SJCRH30 (cell line): ENCODE data around the gene ADAMTSL5. TPM values are rescaled to one million over a fixed set of nuclear protein-coding genes. Genes with fewer than 3 reads are reported as not detected.
"Not testable (repeated sequence)": the region's sequence is repeated elsewhere in the genome, so short reads cannot be mapped to it uniquely, and the experiment has no call there.

Experiments used
- DNase-seq, 2 experiments: peaks; one replicate each; pipeline ENCODE4 v3.0.0-alpha.2; 2015 to 2020
- H3K27ac ChIP-seq: fragments of 250-450 bp; sonication (Bioruptor Pico); 2 replicates; pipeline ENCODE4 v1.5.1; 2020; ENCODE audit warnings: mild to moderate bottlenecking, moderate library complexity
- H3K27me3 ChIP-seq: fragments of 250-450 bp; sonication (Bioruptor Pico); 2 replicates; pipeline ENCODE4 v1.5.1; 2020; ENCODE audit warnings: mild to moderate bottlenecking, moderate library complexity
- H3K36me3 ChIP-seq: fragments of 250-450 bp; sonication (Bioruptor Pico); 2 replicates; pipeline ENCODE4 v1.5.1; 2020; ENCODE audit warnings: mild to moderate bottlenecking, moderate library complexity
- H3K4me1 ChIP-seq: fragments of 250-450 bp; sonication (Bioruptor Pico); 2 replicates; pipeline ENCODE4 v1.5.1; 2020; ENCODE audit warnings: mild to moderate bottlenecking, moderate library complexity
- H3K4me3 ChIP-seq: fragments of 250-450 bp; sonication (Bioruptor Pico); 2 replicates; pipeline ENCODE4 v1.5.1; 2020; ENCODE audit warnings: mild to moderate bottlenecking, moderate library complexity
- H3K9me3 ChIP-seq: fragments of 250-450 bp; sonication (Bioruptor Pico); replicated peaks from 2 replicates; pipeline ENCODE4 v1.5.1; 2020; ENCODE audit warnings: mild to moderate bottlenecking, moderate library complexity
- total RNA-seq: library from RNA; depleted of rRNA; stranded (reverse); fragments of >200 nt; shearing (Covaris generic); gene quantifications from 2 replicates; pipeline ENCODE4 v1.2.3, GENCODE V29; 2014

Gene ADAMTSL5
- total RNA-seq, 1 experiment from 2014 or later: 0.77 TPM

DNA sequence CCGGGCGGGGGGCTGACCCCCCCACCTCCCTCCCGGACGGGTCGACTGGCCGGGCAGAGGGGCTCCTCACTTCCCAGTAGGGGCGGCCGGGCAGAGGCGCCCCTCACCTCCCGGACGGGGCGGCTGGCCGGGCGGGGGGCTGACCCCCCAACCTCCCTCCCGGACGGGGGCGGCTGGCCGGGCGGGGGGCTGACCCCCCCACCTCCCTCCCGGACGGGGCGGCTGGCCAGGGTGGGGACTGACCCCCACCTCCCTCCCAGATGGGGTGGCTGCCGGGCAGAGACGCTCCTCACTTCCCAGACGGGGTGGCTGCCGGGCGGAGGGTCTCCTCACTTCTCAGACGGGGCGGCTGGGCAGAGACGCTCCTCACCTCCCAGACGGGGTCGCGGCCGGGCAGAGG is 13.6 kb downstream of the ADAMTSL5 start:
- not testable (repeated sequence) for H3K27ac ChIP-seq, H3K4me3 ChIP-seq, H3K9me3 ChIP-seq, DNase-seq, H3K36me3 ChIP-seq, H3K4me1 ChIP-seq
- H3K27me3 ChIP-seq: peaks cover 30% of the 10 kb centered on the region

DNA sequence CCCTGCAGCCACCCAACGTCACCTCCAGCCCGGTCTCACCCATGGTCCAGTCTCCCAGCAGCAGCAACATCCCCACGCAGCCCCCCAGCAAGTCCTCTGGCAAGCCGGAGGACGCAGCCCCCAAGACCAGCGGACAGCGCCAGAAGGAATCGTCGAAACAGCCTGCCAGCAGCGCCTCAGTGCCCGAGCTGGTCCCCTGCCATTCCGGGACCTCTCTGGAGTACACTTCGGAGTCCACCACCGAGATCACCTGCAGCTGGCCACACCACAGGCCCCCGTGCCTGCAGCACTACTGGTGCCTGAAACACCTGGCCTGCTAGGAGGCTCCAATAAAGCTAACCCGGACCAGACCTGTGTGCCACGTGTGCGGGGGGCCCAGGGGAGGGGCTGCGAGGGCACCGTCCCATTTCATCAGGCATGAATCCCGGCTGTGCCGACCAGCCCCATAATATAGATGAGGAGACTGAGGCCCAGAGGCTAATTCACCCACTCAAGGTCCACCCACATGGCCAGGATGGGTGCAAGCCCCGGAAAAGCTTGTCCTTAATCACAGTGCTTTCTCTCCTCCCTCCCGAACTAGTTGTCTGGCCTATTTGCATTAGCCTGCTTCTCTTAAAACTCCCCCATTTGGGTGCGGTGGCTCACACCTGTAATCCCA is 15.1 kb downstream of the ADAMTSL5 start:
- no peak overlapping the region for H3K27ac ChIP-seq
- H3K36me3 ChIP-seq: no peaks in the 10 kb centered on the region
- peaks cover 15% of the 10 kb centered on the region; the same call in 1 of the 2 replicates for H3K27me3 ChIP-seq
- no peak for DNase-seq
- no peaks in the 10 kb centered on the region for H3K9me3 ChIP-seq
- H3K4me3 ChIP-seq: no peak overlapping the region
- peaks cover 4% of the 10 kb centered on the region; the same call in 1 of the 2 replicates for H3K4me1 ChIP-seq

DNA sequence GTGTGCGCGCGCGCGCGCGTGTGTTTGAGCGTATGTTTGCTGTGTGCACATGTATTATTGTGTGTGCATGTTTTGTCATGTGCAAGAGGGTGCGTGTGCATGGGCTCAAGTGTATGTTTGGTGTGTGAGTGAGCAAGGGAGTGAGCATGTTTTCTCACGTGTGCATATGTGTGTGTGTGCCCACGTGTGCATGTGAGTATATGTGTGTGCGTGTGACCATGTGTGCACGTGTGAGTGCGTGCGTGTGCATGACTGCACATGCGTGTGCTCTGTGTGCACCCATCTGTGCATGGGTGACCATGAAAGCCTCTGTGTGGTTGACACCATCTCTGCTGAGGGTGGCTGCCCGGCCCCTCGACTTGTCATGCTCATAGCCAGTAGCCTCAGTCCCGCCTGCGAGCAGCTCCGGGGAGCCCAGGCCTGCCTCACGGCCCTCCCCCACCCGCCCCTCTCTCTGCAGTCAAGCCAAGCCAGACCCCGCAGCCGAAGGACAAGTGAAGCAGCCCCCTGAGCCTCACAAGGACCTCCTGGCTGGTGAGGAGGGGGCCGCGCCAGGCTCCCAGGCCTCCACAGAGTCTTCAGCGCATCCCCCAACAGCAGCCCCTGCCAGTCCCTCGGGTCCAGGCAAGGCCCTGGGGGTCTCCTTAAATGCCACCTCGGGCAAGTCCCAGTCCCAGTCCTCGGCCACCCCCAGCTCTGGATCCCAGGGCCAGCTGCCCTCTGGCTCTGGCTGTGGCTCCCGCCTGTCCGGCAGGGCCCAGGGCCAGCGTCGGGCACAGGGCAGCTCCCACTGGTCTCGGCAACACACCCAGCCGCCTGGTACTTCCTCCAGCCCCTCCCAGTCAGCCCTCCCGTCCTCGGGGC is 15.9 kb downstream of the ADAMTSL5 start:
- H3K27me3 ChIP-seq: peaks cover 8% of the 10 kb centered on the region; the same call in 1 of the 2 replicates
- H3K36me3 ChIP-seq: no peaks in the 10 kb centered on the region
- no peak overlapping the region for H3K4me3 ChIP-seq
- H3K27ac ChIP-seq: no peak overlapping the region
- DNase-seq: no peak
- H3K4me1 ChIP-seq: peaks cover 4% of the 10 kb centered on the region; the same call in 1 of the 2 replicates
- H3K9me3 ChIP-seq: no peaks in the 10 kb centered on the region

DNA sequence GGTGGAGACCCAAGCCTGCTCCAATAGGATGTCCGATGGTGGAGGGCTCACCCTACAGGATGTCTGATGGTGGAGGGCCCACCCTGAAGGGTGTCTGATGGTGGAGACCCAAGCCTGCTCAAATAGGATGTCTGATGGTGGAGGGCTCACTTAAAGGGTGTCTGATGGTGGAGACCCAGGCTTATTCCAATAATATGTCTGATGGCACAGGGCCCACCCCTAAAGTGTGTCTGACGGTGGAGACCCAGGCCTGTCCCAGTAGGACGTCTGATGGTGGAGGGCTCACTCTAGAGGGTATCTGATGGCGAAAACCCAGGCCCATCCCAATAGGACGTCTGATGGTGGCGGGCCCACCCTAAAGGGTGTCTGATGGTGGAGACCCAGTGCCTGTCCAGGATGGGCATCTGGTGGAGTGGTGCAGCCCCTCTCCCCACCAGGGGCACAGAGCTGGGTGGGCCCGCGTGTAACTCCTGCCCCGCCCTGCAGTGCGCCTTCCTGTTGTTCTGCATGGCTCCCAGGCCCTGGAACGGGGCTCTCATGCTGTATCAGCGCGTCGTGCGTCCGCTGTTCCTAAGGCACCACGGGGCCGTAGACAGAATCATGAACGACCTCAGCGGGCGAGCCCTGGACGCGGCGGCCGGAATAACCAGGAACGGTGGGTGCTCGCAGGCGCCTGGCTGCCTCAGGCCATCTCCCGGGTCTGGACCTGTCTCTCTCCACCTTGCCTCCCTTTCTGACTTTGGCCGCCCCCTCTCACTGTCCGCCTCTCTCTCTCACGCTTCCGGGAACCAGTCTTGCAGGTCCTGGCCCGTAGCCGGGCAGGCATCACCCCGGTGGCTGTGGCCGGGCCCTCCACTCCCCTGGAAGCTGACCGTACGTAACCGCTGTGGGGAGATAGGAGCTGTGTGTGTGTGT is 16.8 kb downstream of the ADAMTSL5 start:
- no peak overlapping the region for H3K27ac ChIP-seq
- peaks cover 1% of the 10 kb centered on the region; the same call in 1 of the 2 replicates for H3K27me3 ChIP-seq
- no peaks in the 10 kb centered on the region for H3K36me3 ChIP-seq
- DNase-seq: no peak
- H3K4me1 ChIP-seq: peaks cover 2% of the 10 kb centered on the region; the same call in 1 of the 2 replicates
- no peaks in the 10 kb centered on the region for H3K9me3 ChIP-seq
- no peak overlapping the region for H3K4me3 ChIP-seq

DNA sequence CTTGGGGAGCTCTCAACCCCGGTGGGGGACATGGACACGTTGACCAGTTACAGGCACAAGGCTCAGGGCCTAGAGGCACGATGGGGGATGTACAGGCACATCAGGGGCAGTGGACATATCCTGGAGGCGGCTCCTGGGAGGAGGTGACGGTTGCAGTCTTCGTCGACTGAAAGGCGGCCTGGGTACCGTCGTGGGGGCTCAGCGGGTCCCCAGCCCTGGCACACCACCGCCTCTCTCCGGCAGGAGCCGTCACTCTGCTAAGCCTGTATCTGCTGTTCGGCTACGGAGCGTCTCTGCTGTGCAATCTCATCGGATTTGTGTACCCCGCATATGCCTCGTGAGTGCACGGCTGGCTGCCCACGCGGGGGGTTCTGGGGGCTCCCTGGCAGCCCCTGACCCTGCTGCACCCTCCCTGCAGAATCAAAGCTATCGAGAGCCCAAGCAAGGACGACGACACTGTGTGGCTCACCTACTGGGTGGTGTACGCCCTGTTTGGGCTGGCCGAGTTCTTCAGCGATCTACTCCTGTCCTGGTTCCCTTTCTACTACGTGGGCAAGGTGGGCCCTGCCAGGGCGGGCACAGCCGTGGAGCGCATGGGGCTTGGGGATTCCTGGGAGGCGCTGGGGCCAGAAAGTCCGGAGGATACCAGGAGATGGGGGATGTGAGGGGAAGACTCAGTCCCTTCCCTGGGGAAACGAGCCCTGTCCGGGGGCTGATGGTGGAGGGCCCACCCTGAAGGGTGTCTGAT is 17.6 kb downstream of the ADAMTSL5 start:
- Histone ChIP-seq H3K4me3 (no peak overlapping the region), H3K9me3 (no peaks in the 10 kb centered on the region), H3K27me3 (no peaks in the 10 kb centered on the region; the same call in 1 of the 2 replicates), H3K27ac (no peak overlapping the region), H3K36me3 (no peaks in the 10 kb centered on the region), H3K4me1 (no peaks in the 10 kb centered on the region)
- no peak for DNase-seq

DNA sequence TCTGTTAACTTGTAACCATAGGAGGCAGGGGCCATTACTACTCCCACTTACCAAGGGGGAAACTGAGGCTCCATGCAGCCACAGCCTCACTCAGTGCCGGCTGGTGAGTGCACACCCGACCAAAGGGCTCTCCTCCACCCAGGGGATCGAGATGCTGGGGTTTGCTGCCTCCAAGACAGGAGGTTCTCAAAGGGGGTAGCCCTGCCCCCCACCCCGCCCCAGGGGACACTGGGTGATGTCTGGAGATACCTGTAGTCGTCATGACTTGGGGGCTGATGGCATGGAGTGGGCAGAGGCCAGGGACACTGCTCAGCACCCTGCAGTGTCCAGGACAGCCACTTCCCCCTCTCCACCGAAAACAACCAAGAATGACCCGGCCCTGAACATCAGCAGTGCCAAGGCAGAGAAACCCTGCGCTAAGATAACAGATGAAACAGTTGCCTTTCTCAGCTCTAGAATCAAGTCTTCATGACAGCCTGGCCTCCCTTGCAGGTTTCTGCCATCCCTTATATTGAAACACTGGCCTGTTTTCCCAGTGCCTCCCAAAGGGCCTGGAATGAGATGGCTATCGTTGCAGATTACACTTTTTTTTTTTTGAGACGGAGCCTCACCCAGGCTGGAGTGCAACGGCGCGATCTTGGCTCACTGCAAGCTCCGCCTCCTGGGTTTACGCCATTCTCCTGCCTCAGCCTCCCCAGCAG is 18.6 kb downstream of the ADAMTSL5 start:
- Histone ChIP-seq H3K4me1 (peaks cover 6% of the 10 kb centered on the region), H3K27ac (no peak overlapping the region), H3K9me3 (no peaks in the 10 kb centered on the region), H3K27me3 (no peaks in the 10 kb centered on the region; the same call in 1 of the 2 replicates), H3K4me3 (no peak overlapping the region), H3K36me3 (no peaks in the 10 kb centered on the region)
- DNase-seq: no peak

DNA sequence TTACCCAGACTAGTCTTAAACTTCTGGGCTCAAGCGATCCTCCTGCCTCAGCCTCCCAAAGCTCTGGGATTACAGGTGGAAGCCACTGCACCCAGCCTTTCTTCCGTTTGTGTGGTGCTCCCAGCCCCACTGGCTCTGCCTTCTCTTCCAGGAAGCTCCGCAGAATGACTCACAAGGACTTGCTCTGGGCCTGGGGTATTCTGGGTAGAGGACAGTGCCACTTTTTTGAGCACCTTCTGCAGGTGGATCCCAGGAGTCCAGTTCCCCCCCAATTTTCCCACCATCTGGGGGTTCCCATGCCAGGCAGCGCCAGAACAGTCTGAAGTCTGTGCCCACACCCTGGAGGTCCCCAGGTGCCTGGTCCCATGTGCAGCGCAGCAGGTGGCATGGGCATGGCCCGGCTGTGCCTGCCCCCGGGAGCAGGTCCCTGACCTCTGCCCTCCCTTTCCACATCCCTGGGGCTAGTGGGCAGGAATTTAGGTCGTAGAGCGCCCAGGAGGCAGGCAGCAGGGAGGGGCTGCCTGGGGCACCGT is 20.3 kb downstream of the ADAMTSL5 start:
- Histone ChIP-seq H3K36me3 (no peaks in the 10 kb centered on the region), H3K4me1 (peaks cover 6% of the 10 kb centered on the region), H3K27ac (no peak overlapping the region), H3K27me3 (no peaks in the 10 kb centered on the region; the same call in 1 of the 2 replicates), H3K9me3 (no peaks in the 10 kb centered on the region), H3K4me3 (no peak overlapping the region)
- DNase-seq: no peak

DNA sequence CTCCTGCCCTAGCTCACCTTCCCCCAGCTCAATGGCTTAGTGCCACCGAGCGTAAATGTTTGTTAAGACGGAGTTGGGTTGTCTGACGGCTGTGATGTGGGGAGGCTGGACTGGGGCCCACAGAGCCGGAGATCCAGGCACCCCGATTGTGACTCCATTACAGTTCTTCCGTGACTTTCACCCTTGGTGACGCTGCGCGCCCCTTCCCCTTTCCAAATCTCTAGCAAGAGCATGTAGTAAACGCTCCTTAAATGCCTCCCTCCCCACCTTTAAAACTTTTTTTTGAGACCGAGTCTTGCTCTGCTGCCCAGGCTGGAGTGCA is 21.0 kb downstream of the ADAMTSL5 start:
- no peak overlapping the region for H3K4me3 ChIP-seq

DNA sequence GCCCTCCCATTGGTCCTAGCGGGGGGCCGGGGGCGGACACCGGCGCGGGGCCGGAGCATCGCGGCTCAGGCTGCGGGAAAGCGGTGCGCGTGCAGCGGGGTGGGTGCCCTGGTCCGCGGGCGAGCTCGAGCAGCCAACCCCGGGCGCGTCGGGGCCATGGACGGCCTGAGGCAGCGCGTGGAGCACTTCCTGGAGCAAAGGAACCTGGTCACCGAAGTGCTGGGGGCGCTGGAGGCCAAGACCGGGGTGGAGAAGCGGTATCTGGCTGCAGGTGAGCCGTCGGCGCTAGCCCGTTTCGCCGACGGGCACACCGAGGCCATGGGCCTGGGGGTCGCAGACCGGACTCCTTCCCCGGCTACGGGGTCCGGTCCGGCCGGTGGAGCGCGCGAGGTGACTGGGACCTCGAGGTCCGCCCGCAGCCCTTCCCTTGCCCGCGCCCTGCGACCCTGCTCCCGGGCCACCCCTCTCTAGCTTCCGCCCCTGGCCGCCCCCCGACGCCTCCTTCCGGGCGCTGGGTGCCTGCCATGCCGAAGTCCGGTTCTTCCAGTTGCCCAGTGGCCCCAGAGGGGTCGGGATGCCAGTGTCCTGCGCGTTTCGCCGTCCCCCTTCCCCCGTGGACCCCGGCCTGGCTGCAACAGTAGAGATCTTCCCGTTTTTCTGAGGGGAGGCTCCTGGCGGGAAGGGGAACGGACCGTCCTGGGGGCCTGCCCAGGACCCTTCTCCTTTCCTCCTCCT is 21.5 kb downstream of the ADAMTSL5 start, which contains the start of gene REEP6:
TSS of gene REEP6 (plus strand) at position 68 of the 735 bp plus-strand sequence. CDS start at position 157, 89 bp downstream.
- no peaks in the 10 kb centered on the region for H3K9me3 ChIP-seq
- H3K4me3 ChIP-seq: peak within 1 kb of the TSS; percentile 60
- peaks cover 6% of the 10 kb centered on the region for H3K4me1 ChIP-seq
- H3K27ac ChIP-seq: peak within 1 kb of the TSS; percentile 17; the same call in 1 of the 2 replicates
- no peaks in the 10 kb centered on the region; the same call in 1 of the 2 replicates for H3K27me3 ChIP-seq
- H3K36me3 ChIP-seq: no peaks in the 10 kb centered on the region
- no peak for DNase-seq

More for the DNA sequence above, 21.0 kb downstream of the ADAMTSL5 start:
- no peaks in the 10 kb centered on the region for H3K36me3 ChIP-seq
- peaks cover 6% of the 10 kb centered on the region for H3K4me1 ChIP-seq
- H3K27ac ChIP-seq: no peak overlapping the region
- H3K27me3 ChIP-seq: no peaks in the 10 kb centered on the region; the same call in 1 of the 2 replicates
- DNase-seq: no peak
- no peaks in the 10 kb centered on the region for H3K9me3 ChIP-seq

DNA sequence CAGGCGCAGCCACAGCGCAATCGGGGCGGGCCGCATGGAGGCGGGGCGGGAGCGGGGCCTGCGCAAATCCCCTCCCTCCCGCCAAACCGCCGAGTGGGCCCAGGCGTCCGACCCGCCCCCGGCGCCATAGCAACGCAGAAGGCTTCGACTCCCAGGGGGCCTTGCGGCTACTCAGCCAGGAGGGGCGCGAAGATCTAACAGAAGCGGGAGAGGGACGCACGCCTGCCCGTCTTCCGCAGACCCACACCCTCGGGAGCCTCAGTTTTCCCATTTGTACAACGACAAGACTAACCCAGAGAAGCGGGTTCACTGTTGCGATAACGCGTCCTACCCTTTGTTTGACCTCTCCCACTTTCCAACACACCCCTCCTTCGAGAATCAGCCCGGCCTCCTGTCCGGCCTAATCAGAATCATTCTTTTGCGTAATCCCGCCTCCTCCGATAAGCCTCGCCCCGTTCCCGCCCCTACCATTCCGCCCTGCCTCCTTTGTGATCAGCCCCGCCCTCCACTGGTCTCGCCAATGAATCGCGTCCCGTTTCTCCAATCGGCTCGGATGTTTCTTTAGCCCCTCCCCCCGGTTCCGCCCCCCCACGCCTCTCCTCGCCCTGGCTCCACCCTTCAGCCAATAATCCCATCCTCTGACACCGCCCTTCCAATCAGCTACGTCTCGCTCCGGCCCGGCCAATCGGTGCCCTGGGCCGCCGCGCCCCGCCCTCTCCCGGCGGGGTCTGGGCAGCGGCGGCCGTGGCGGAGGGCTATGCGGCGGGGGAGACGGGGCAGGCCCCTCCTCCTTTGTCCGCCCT is 22.3 kb downstream of the ADAMTSL5 start, which contains the start of gene PCSK4:
TSS of gene PCSK4 (minus strand) at position 40 of the 803 bp plus-strand sequence. CDS start at position 36, 4 bp downstream.
- Histone ChIP-seq H3K9me3 (no peaks in the 10 kb centered on the region), H3K36me3 (no peaks in the 10 kb centered on the region), H3K4me3 (peak within 1 kb of the TSS; percentile 60), H3K27me3 (no peaks in the 10 kb centered on the region; the same call in 1 of the 2 replicates), H3K27ac (peak within 1 kb of the TSS; percentile 17; the same call in 1 of the 2 replicates), H3K4me1 (peaks cover 6% of the 10 kb centered on the region)
- peak; percentile 98 to 99 for DNase-seq

DNA sequence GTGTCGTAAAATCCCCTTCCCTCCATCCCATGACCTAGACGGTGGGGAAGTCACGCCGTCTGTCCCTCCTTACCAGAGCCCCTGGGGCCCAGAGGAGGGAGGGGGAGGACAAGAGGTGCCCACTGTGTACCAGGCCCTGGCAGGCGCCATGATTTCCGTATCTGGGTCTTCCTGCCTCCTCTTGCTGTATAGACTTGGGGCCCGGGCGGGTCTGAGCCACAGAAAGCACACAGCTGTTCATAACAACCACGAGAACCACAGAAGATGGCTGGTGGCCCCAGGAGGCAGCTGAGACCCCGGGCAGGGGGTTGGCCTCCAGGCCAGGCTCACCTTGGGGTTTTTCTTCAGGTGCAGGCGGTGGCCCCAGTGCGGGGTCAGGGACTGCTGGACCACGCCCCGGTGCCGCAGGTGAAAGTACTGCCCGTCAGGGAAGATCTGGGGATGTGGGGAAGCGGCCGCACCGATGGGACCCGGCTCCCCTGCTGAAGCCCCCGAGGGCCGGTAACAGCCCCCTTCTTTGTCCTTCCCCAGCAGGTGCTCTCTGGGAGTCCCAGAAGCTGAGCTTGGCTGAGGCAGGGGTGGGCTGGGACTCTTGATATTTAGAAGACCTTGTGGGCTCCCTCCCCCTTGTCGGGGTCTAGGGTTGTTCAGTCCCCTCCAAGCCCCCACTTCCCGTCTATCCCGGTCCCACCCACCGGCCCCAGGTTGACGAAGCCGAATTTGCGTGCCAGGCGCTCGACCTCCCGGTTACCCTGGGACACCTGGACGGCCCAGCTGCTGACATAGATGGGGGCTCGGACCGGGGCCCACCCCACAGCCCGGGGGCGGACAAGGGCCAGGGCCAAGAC is 23.1 kb downstream of the ADAMTSL5 start:
- Histone ChIP-seq H3K4me3 (peak overlapping the region; percentile 60), H3K4me1 (peaks cover 6% of the 10 kb centered on the region), H3K27ac (peak overlapping the region; percentile 17; the same call in 1 of the 2 replicates), H3K27me3 (no peaks in the 10 kb centered on the region; the same call in 1 of the 2 replicates), H3K36me3 (no peaks in the 10 kb centered on the region), H3K9me3 (no peaks in the 10 kb centered on the region)
- peak; percentile 32 to 50 for DNase-seq
